Measurements from ENCODE around the gene NPAP1.

The NPAP1 gene

DNA sequence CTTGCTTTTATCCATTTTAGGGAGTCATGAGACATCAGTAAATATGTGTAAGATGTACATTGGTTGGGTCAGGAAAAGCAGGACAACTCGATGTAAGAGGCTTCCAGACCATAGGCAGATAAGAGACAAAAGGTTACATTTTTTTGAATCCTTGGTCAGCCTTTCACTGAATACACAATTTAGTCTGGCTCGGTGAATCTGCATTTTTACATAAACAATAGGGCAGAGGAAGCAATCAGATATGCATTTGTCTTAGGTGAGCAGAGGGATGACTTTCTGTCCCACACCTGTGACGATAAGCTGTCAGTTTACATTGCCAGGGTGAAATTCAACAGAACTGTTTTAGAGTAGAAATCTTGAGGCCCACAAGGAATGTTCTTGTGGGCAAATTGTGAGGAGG, 20.6 kb downstream of the NPAP1 start:
- no peak overlapping the region for H3K4me3 ChIP-seq (ENCODE audit: control insufficient read depth, low read depth, low read length)
- no peak for TF ChIP-seq CTCF (conservative IDR thresholded peaks at IDR 0.05; ENCODE audit: control insufficient read depth, insufficient read depth, low read depth, low read length)
- no peak for DNase-seq (ENCODE audit: low read depth)

GRCh38 chr15:24696842-24697241, 21.3 kb downstream of the NPAP1 start:
- no peak for TF ChIP-seq CTCF (conservative IDR thresholded peaks at IDR 0.05; ENCODE audit: control insufficient read depth, insufficient read depth, low read depth, low read length)
- no peak for DNase-seq (ENCODE audit: low read depth)
- H3K4me3 ChIP-seq (ENCODE audit: control insufficient read depth, low read depth, low read length) = no peak overlapping the region

DNA sequence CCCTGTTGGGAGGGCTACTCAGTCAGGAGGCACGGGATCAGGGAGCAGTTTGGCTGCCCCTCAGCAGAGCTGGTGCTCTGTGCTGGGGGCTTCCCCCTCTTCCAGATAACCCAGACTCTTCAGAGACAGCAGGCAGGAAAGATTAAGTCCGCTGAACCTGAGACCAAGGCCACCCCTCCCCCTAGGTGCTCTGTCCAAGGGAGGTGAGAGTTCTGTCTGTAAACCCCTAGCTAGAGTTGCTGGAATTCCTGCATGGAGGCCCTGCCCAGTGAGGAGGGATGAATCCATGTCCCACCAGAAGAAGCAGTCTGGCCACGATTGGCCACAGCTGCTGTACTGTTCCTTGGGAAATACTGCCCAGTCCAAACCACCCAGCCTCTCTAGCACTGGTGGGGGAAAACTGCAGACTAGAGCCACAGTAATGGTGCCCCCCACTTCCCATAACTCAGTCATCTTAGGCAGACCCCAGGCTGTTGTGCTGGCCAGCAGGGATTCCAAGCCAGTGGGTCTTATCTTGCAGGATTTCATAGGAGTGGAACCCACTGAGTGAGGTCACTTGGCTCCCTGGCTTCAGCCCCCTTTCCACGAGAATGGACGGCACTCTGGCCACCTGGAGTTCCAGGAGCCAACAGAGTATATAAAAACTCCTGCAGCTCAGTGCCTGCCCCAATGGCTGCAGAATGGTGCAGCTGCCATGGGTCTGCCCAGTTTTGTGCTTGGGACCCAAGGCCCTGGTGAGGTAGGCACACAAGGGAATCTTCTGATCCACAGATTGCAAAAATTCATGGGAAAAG, 42.9 kb downstream of the NPAP1 start:
- no peak for TF ChIP-seq CTCF (conservative IDR thresholded peaks at IDR 0.05; ENCODE audit: control insufficient read depth, insufficient read depth, low read depth, low read length)
- no peak for DNase-seq (ENCODE audit: low read depth)
- H3K4me3 ChIP-seq (ENCODE audit: control insufficient read depth, low read depth, low read length) = no peak overlapping the region

GRCh38 chr15:24729760-24730159, 54.2 kb downstream of the NPAP1 start:
- TF ChIP-seq CTCF (conservative IDR thresholded peaks at IDR 0.05; ENCODE audit: control insufficient read depth, insufficient read depth, low read depth, low read length) = no peak
- H3K4me3 ChIP-seq (ENCODE audit: control insufficient read depth, low read depth, low read length) = no peak overlapping the region
- no peak for DNase-seq (ENCODE audit: low read depth)
